Urinary bladder (tissue), 2 donors: Measurements from ENCODE around the gene ZNF254. TPM values are rescaled to one million over a fixed set of nuclear protein-coding genes. Genes with fewer than 3 reads are reported as not detected.

Source experiments
- polyA plus RNA-seq: library from polyadenylated mRNA; stranded (reverse); fragments of 200-250 nt; gene quantifications from one replicate; pipeline ENCODE4 v1.2.3, GENCODE V29; 2013
- total RNA-seq: library from RNA; depleted of rRNA; stranded (reverse); fragments of >200 nt; gene quantifications from one replicate; pipeline ENCODE4 v1.2.3, GENCODE V29; 2014
- donor health status: healthy.

Gene ZNF254
- total and polyA plus RNA-seq, 2 donors, result 7.6 to 76.5 TPM

Other genes starting within 250 kb of the ZNF254 start
- 15.0 TPM for gene ZNF726, start 172.3 kb upstream of the ZNF254 start, total RNA-seq
- 1.2 TPM for gene ZNF726, start 172.3 kb upstream of the ZNF254 start, polyA plus RNA-seq